GM23248 (cell line): ENCODE data around the gene GJC3. TPM values are rescaled to one million over a fixed set of nuclear protein-coding genes. Genes with fewer than 3 reads are reported as not detected.
"Not testable (repeated sequence)": the region's sequence is repeated elsewhere in the genome, so short reads cannot be mapped to it uniquely, and the experiment has no call there.

Experiments used
- DNase-seq: peaks from one replicate; pipeline ENCODE4 v3.0.0-alpha.2; 2015
- H2AFZ ChIP-seq: fragments of 200-600 bp; sonication (generic); 2 replicates; pipeline ENCODE4 v1.6.1; 2016; ENCODE audit warnings: antibody characterized with exemption
- H3F3A ChIP-seq: fragments of 200-600 bp; sonication (generic); 2 replicates; pipeline ENCODE4 v1.6.1; 2016; ENCODE audit warnings: mild to moderate bottlenecking, antibody characterized with exemption, mixed run types; ENCODE audit not compliant: insufficient read depth
- H3K27ac ChIP-seq: fragments of 200-600 bp; sonication (generic); 2 replicates; pipeline ENCODE4 v1.5.1; 2016; ENCODE audit warnings: mild to moderate bottlenecking
- H3K27me3 ChIP-seq: fragments of 200-600 bp; sonication (generic); replicated peaks from 2 replicates; pipeline ENCODE4 v1.6.1; 2016; ENCODE audit warnings: mild to moderate bottlenecking; ENCODE audit not compliant: insufficient read depth
- H3K36me3 ChIP-seq: fragments of 200-600 bp; sonication (generic); 2 replicates; pipeline ENCODE4 v1.6.1; 2016; ENCODE audit warnings: low read depth, mild to moderate bottlenecking
- H3K4me1 ChIP-seq: fragments of 200-600 bp; sonication (generic); 2 replicates; pipeline ENCODE4 v1.6.1; 2016; ENCODE audit warnings: mild to moderate bottlenecking; ENCODE audit not compliant: insufficient read depth
- H3K4me2 ChIP-seq: fragments of 200-600 bp; sonication (generic); one replicate; pipeline ENCODE4 v1.6.1; 2016; ENCODE audit warnings: mild to moderate bottlenecking; ENCODE audit not compliant: unreplicated experiment
- H3K4me3 ChIP-seq: fragments of 200-600 bp; sonication (generic); 2 replicates; pipeline ENCODE4 v1.5.1; 2016; ENCODE audit warnings: mild to moderate bottlenecking
- H3K79me2 ChIP-seq: fragments of 200-600 bp; sonication (generic); 2 replicates; pipeline ENCODE4 v1.6.1; 2016; ENCODE audit warnings: mild to moderate bottlenecking; ENCODE audit not compliant: insufficient read depth
- H3K9ac ChIP-seq: fragments of 200-600 bp; sonication (generic); 2 replicates; pipeline ENCODE4 v1.6.1; 2016; ENCODE audit warnings: mild to moderate bottlenecking
- H3K9me2 ChIP-seq: fragments of 200-600 bp; sonication (generic); 2 replicates; pipeline ENCODE4 v1.6.1; 2016; ENCODE audit warnings: mixed run types, mild to moderate bottlenecking, moderate library complexity; ENCODE audit not compliant: insufficient read depth
- H3K9me3 ChIP-seq: fragments of 200-600 bp; sonication (generic); one replicate; pipeline ENCODE4 v1.6.1; 2017; ENCODE audit warnings: low read depth
- H4K20me1 ChIP-seq: fragments of 200-600 bp; sonication (generic); 2 replicates; pipeline ENCODE4 v1.6.0; 2016; ENCODE audit not compliant: insufficient read depth
- EZH2 ChIP-seq: fragments of 200-600 bp; sonication (generic); IDR thresholded peaks from 2 replicates; pipeline ENCODE4 v1.6.1; 2018; ENCODE audit warnings: antibody characterized with exemption, mild to moderate bottlenecking; ENCODE audit not compliant: insufficient read depth, poor library complexity, severe bottlenecking
- EZH2phosphoT487 ChIP-seq: fragments of 200-600 bp; sonication (generic); IDR thresholded peaks from 2 replicates; pipeline ENCODE4 v1.6.1; 2018; ENCODE audit warnings: antibody characterized with exemption, moderate library complexity, mild to moderate bottlenecking, low read depth; ENCODE audit not compliant: insufficient read depth
- WGBS, 2 experiments: methylation state at CpG; one replicate each; pipeline ENCODE4 v1.1.6; 2015 to 2017; ENCODE audit warnings: low lambda C conversion rate in 2 of 2, low coverage in 1 of 2; ENCODE audit errors: missing lambda C conversion rate in 2 of 2; 5-methylcytosine and 5-hydroxymethylcytosine counted together
- in situ Hi-C: fragments of 300-500 bp; cut with MboI; formaldehyde crosslinking; loops from 2 replicates; pipeline ENCODE4 v1.15.0; 2020
- polyA plus RNA-seq: library from polyadenylated mRNA; unstranded; fragments of >200 nt; fragmentation: Nextera tagmentation; extraction: Ambion mirVana; gene quantifications from 2 replicates; pipeline ENCODE4 v1.2.1, GENCODE V29; 2016
- total RNA-seq: library from RNA; depleted of rRNA; stranded (reverse); fragments of >200 nt; shearing (Covaris generic); gene quantifications from 2 replicates; pipeline ENCODE4 v1.2.3, GENCODE V29; 2014

GJC3 gene
- total and polyA plus RNA-seq, 2 experiments from 2014 or later = not detected

- Histone ChIP-seq H3K9ac (no peak overlapping the region), H3K27ac (no peak overlapping the region), H3K79me2 (no peaks in the 10 kb centered on the region), H3K4me1 (no peaks in the 10 kb centered on the region), H3K36me3 (no peaks in the 10 kb centered on the region), H2AFZ (no peak overlapping the region), H3K9me2 (no peaks in the 10 kb centered on the region), H3K27me3 (0 out of 2 replicates have a peak, but pooled peaks cover 19% of the 10 kb centered on the region), H3K4me2 (no peak overlapping the region), H3F3A (no peaks in the 10 kb centered on the region), H4K20me1 (no peaks in the 10 kb centered on the region), H3K4me3 (no peak overlapping the region), H3K9me3 (no peaks in the 10 kb centered on the region)
- 21 to 32% methylated on average over 4 of the region's 4 CpGs for WGBS, 2 experiments
- in situ Hi-C loops = no loop called here
- no peak for DNase-seq
- TF ChIP-seq EZH2 (no peak), EZH2phosphoT487 (no peak)
Observed at GRCh38 chr7:99944497-99945070, 15.2 kb upstream of the GJC3 start.

GRCh38 chr7:99943641-99944496, 14.4 kb upstream of the GJC3 start:
- Histone ChIP-seq H3K27ac (no peak overlapping the region), H3K9me2 (no peaks in the 10 kb centered on the region), H4K20me1 (no peaks in the 10 kb centered on the region), H2AFZ (no peak overlapping the region), H3K4me3 (no peak overlapping the region), H3K9ac (no peak overlapping the region), H3K9me3 (no peaks in the 10 kb centered on the region), H3F3A (no peaks in the 10 kb centered on the region), H3K4me2 (no peak overlapping the region), H3K36me3 (no peaks in the 10 kb centered on the region), H3K4me1 (no peaks in the 10 kb centered on the region), H3K79me2 (no peaks in the 10 kb centered on the region), H3K27me3 (0 out of 2 replicates have a peak, but pooled peaks cover 19% of the 10 kb centered on the region)
- 19 to 22% methylated on average over 14 of the region's 14 CpGs for WGBS, 2 experiments
- TF ChIP-seq EZH2 (no peak), EZH2phosphoT487 (no peak)
- in situ Hi-C loops = no loop called here
- no peak for DNase-seq

GRCh38 chr7:99938296-99938695, 8.9 kb upstream of the GJC3 start:
- Histone ChIP-seq H3K27ac (no peak overlapping the region), H3K36me3 (no peaks in the 10 kb centered on the region), H3K4me2 (no peak overlapping the region), H3K79me2 (no peaks in the 10 kb centered on the region), H3K4me1 (no peaks in the 10 kb centered on the region), H3K4me3 (no peak overlapping the region), H3K9me2 (no peaks in the 10 kb centered on the region), H2AFZ (no peak overlapping the region), H3K27me3 (peaks cover 14% of the 10 kb centered on the region), H3K9ac (no peak overlapping the region), H3K9me3 (no peaks in the 10 kb centered on the region), H4K20me1 (no peaks in the 10 kb centered on the region), H3F3A (no peaks in the 10 kb centered on the region)
- no peak for TF ChIP-seq EZH2
- TF ChIP-seq EZH2phosphoT487 = no peak
- WGBS, 2 experiments = 17 to 24% methylated on average over 2 of the region's 2 CpGs
- in situ Hi-C loops = no loop called here
- no peak for DNase-seq

GRCh38 chr7:99935009-99935408, 5.6 kb upstream of the GJC3 start:
- WGBS, 2 experiments = 8 to 13% methylated on average over 4 of the region's 4 CpGs
- H2AFZ ChIP-seq, H3K27ac ChIP-seq, H3K9me3 ChIP-seq, H3K79me2 ChIP-seq, H3K4me3 ChIP-seq, H3K9ac ChIP-seq, H3K4me1 ChIP-seq, H3K36me3 ChIP-seq, H3K9me2 ChIP-seq, H3K4me2 ChIP-seq, H3F3A ChIP-seq, in situ Hi-C loops, H3K27me3 ChIP-seq, H4K20me1 ChIP-seq: not testable (repeated sequence)
- DNase-seq = peak; percentile 15
